K562 (cell line): ENCODE data around the gene ACER1. TPM values are rescaled to one million over a fixed set of nuclear protein-coding genes. Genes with fewer than 3 reads are reported as not detected.

Experiments used
- ATAC-seq: fragments of 200-7000 bp; cut with Tn5 transposase; 3 replicates; pipeline ENCODE4 v1.9.1; 2020; ENCODE audit warnings: moderate library complexity
- BruUV-seq: library from RNA; stranded (reverse); fragments of 400-500 nt; replicated peaks from 2 replicates; lab custom pipeline; 2021; lab: Mats Ljungman, UMichigan
- CTCF ChIA-PET: fragments of 300-600 bp; formaldehyde crosslinking; extraction: SDS; loops from one replicate; lab custom pipeline; 2021; ENCODE audit warnings: low intra/inter-chr PET ratio; lab: Yijun Ruan, JAX
- POLR2A ChIA-PET: fragments of 300-600, 350-650 bp; sonication (Branson Sonifier 250); formaldehyde crosslinking; extraction: SDS; loops from one replicate; lab custom pipeline; 2021; ENCODE audit warnings: antibody characterized with exemption, inconsistent platforms; lab: Yijun Ruan, JAX
- DNase-seq, 4 experiments: peaks; one replicate each; pipeline versions ENCODE4 v3.0.0 to v3.0.0-alpha.2; 2011 to 2018; ENCODE audit warnings: low spot score in 3 of 4, mixed read lengths in 3 of 4; ENCODE audit errors: extremely low read depth in 1 of 4
- FAIRE-seq: peaks from 2 replicates; lab custom pipeline; 2011; peaks lifted over from hg19 to GRCh38; lab: Jason Lieb, UNC
- H2AFZ ChIP-seq: 2 replicates; pipeline ENCODE4 v1.6.0; 2011; ENCODE audit warnings: low read depth, low read length, control low read depth, inconsistent platforms
- H3K27ac ChIP-seq: fragments of 200-600 bp; 3 replicates; pipeline ENCODE4 v1.8.0; 2011; ENCODE audit warnings: low read depth, mild to moderate bottlenecking, control low read depth, inconsistent platforms, low read length, moderate library complexity, mixed read lengths; ENCODE audit errors: extremely low read depth
- H3K27me3 ChIP-seq, 2 experiments: fragments of 300-600 bp in 1 of 2; 2 replicates in 1 of 2; 3 replicates in 1 of 2; pipeline versions ENCODE4 v1.6.0 to v1.8.0; 2011; ENCODE audit warnings: inconsistent platforms in 2 of 2, low read length in 2 of 2, mild to moderate bottlenecking in 1 of 2, mixed read lengths in 1 of 2, moderate library complexity in 1 of 2; ENCODE audit not compliant: control insufficient read depth in 2 of 2, insufficient read depth in 2 of 2
- H3K36me3 ChIP-seq: fragments of 300-600 bp; 3 replicates; pipeline ENCODE4 v1.8.0; 2011; ENCODE audit warnings: mild to moderate bottlenecking, low read length, inconsistent platforms; ENCODE audit not compliant: control insufficient read depth, insufficient read depth
- H3K4me1 ChIP-seq, 2 experiments: fragments of 200-600 bp in 1 of 2; replicated peaks in 1 of 2; 2 replicates in 1 of 2; 3 replicates in 1 of 2; pipeline versions ENCODE4 v1.5.1 to v1.8.0; 2011; ENCODE audit warnings: inconsistent platforms in 2 of 2, low read length in 2 of 2, mild to moderate bottlenecking in 1 of 2, mixed read lengths in 1 of 2, moderate library complexity in 1 of 2; ENCODE audit not compliant: control insufficient read depth in 2 of 2, insufficient read depth in 2 of 2
- H3K4me2 ChIP-seq: 2 replicates; pipeline ENCODE4 v1.6.1; 2011; ENCODE audit warnings: low read length, control low read depth, inconsistent platforms, mixed read lengths; ENCODE audit not compliant: insufficient read depth
- H3K4me3 ChIP-seq: fragments of 200-600 bp; sonication (generic), shearing (Covaris generic); 2 replicates; pipeline ENCODE4 v1.5.1; 2016; ENCODE audit warnings: control low read depth, inconsistent platforms
- H3K79me2 ChIP-seq: fragments of 200-600 bp; 3 replicates; pipeline ENCODE4 v1.8.0; 2011; ENCODE audit warnings: low read length, inconsistent platforms; ENCODE audit not compliant: control insufficient read depth, insufficient read depth
- H3K9ac ChIP-seq, 2 experiments: 2 replicates each; pipeline versions ENCODE4 v1.6.0 to v1.6.1; 2011; ENCODE audit warnings: low read depth in 2 of 2, low read length in 2 of 2, control low read depth in 1 of 2, inconsistent platforms in 1 of 2, mild to moderate bottlenecking in 1 of 2, mixed read lengths in 1 of 2; ENCODE audit not compliant: insufficient read depth in 1 of 2
- H3K9me1 ChIP-seq: one replicate; pipeline ENCODE4 v1.6.0; 2011; ENCODE audit warnings: inconsistent platforms, mild to moderate bottlenecking, low read length, moderate library complexity; ENCODE audit not compliant: control insufficient read depth, insufficient read depth
- H3K9me3 ChIP-seq: replicated peaks from 2 replicates; pipeline ENCODE4 v1.5.1; 2011; ENCODE audit warnings: low read depth, low read length, inconsistent platforms; ENCODE audit not compliant: control insufficient read depth, insufficient read depth
- H4K20me1 ChIP-seq: replicated peaks from 2 replicates; pipeline ENCODE4 v1.6.1; 2011; ENCODE audit warnings: low read length, inconsistent platforms, mixed read lengths; ENCODE audit not compliant: control insufficient read depth, insufficient read depth
- CBX1 ChIP-seq: sonication (generic); IDR thresholded peaks from 2 replicates; pipeline ENCODE4 v1.6.1; 2016; ENCODE audit warnings: antibody characterized with exemption, low read depth, mild to moderate bottlenecking
- CHD1 ChIP-seq: fragments of 200-600 bp; sonication (generic); IDR thresholded peaks from one replicate; pipeline ENCODE4 v1.6.1; 2012; ENCODE audit warnings: mild to moderate bottlenecking, moderate library complexity, low read length, inconsistent platforms
- ELF2 ChIP-seq: fragments of 250-450 bp; sonication (Bioruptor Pico); IDR thresholded peaks from 2 replicates; pipeline ENCODE4 v1.5.0; 2021; ENCODE audit warnings: mild to moderate bottlenecking
- LEF1 ChIP-seq: fragments of 450-650 bp; IDR thresholded peaks from 2 replicates; pipeline ENCODE4 v1.6.1; 2016; ENCODE audit warnings: mild to moderate bottlenecking
- MTA1 ChIP-seq: fragments of 450-650 bp; IDR thresholded peaks from 2 replicates; pipeline ENCODE4 v1.6.1; 2017; ENCODE audit warnings: borderline replicate concordance
- NEUROD1 ChIP-seq: fragments of 150-350 bp; IDR thresholded peaks from 2 replicates; pipeline ENCODE4 v1.6.1; 2014; ENCODE audit warnings: borderline replicate concordance, low read length, low read depth; ENCODE audit not compliant: partially characterized antibody
- NFIX ChIP-seq: fragments of 250-450 bp; sonication (Bioruptor Pico); IDR thresholded peaks from 2 replicates; pipeline ENCODE4 v1.4.0; 2020; ENCODE audit warnings: low read depth, mild to moderate bottlenecking, moderate library complexity
- NRF1 ChIP-seq, 2 experiments: fragments of 450-650 bp; IDR thresholded peaks in 1 of 2; conservative IDR thresholded peaks in 1 of 2; 2 replicates each; pipeline ENCODE4 v1.6.1; 2014; ENCODE audit warnings: mild to moderate bottlenecking in 2 of 2
- PML ChIP-seq: IDR thresholded peaks from 2 replicates; pipeline ENCODE4 v1.6.1; 2012; ENCODE audit warnings: low read length, inconsistent platforms
- POLR2H ChIP-seq: IDR thresholded peaks from 2 replicates; pipeline ENCODE4 v1.6.1; 2016; ENCODE audit warnings: missing genetic modification characterization, low read depth, mild to moderate bottlenecking, control low read depth, missing compliant biosample characterization, moderate library complexity
- RBFOX2 ChIP-seq: fragments of 200-400 bp; formaldehyde crosslinking; IDR thresholded peaks from 2 replicates; pipeline ENCODE4 v1.6.1; 2017; ENCODE audit warnings: low read depth, mild to moderate bottlenecking, low read length, moderate library complexity
- TEAD1 ChIP-seq, 2 experiments: fragments of 450-650 bp in 1 of 2; sonication (generic) in 1 of 2; formaldehyde crosslinking; IDR thresholded peaks; 2 replicates each; pipeline versions ENCODE4 v1.4.0 to v1.8.0; 2020 to 2022; ENCODE audit warnings: mild to moderate bottlenecking in 2 of 2, missing genetic modification reagents in 1 of 2
- YY1 ChIP-seq, 3 experiments: IDR thresholded peaks; 2 replicates each; pipeline ENCODE4 v1.6.1; 2011; ENCODE audit warnings: low read length in 2 of 3, mild to moderate bottlenecking in 2 of 3, moderate library complexity in 2 of 3, borderline replicate concordance in 1 of 3, control low read depth in 1 of 3, low read depth in 1 of 3; ENCODE audit not compliant: insufficient read depth in 3 of 3, insufficient replicate concordance in 2 of 3, control insufficient read depth in 1 of 3, insufficient read length in 1 of 3; ENCODE audit errors: extremely low read depth in 1 of 3
- ZNF23 ChIP-seq: fragments of 250-450 bp; sonication (Bioruptor Pico); IDR thresholded peaks from 2 replicates; pipeline ENCODE4 v1.4.0; 2020; ENCODE audit warnings: mild to moderate bottlenecking
- ZNF316 ChIP-seq: fragments of 450-650 bp; IDR thresholded peaks from 2 replicates; pipeline ENCODE4 v1.6.1; 2016
- WGBS: fragments of 100-300 bp; shearing (Covaris generic); methylation state at CpG from one replicate; pipeline ENCODE4 v1.1.6; 2016; ENCODE audit warnings: low coverage, mixed read lengths; ENCODE audit not compliant: insufficient coverage; ENCODE audit errors: missing lambda C conversion rate; 5-methylcytosine and 5-hydroxymethylcytosine counted together
- in situ Hi-C: fragments of 300-500 bp; cut with MboI; formaldehyde crosslinking; loops from 4 replicates; pipeline ENCODE4 v1.15.0; 2018; ENCODE audit warnings: inconsistent platforms, mixed read lengths
- intact Hi-C: fragments of 100-400 bp; cut with micrococcal nuclease; formaldehyde crosslinking; loops from 2 replicates; pipeline ENCODE4 v1.14.2; 2022
- polyA plus RNA-seq, 8 experiments: library from polyadenylated mRNA; depleted of rRNA in 4 of 8; stranded (reverse) in 5 of 8; unstranded in 3 of 8; fragments of >200 nt; fragmentation: Nextera tagmentation in 2 of 8; fragmentation: Illumina TruSeq in 1 of 8; extraction: Ambion mirVana in 2 of 8; extraction: Trizol in 1 of 8; gene quantifications; 2 replicates each; pipeline versions ENCODE4 v1.2.1 to v1.2.3, GENCODE V29; 2011 to 2014; ENCODE audit warnings: inconsistent platforms in 1 of 8, missing spikeins in 1 of 8
- total RNA-seq, 7 experiments: library from RNA; depleted of rRNA in 6 of 7; stranded (reverse); fragments of >200 nt in 6 of 7; fragmentation: Illumina TruSeq in 2 of 7; extraction: Trizol in 2 of 7; gene quantifications; 2 replicates each; pipeline versions ENCODE4 v1.2.1 to v1.2.3, GENCODE V29; 2011 to 2021; ENCODE audit warnings: low replicate concordance in 1 of 7
- TF ChIP-seq, protein P1 (sequence below): fragments of 250-450 bp; sonication (Bioruptor Pico); IDR thresholded peaks from 2 replicates; pipeline ENCODE4 v1.4.0; 2020; ENCODE audit warnings: mild to moderate bottlenecking, moderate library complexity
- TF ChIP-seq, protein P2 (sequence below), 2 experiments: fragments of 200-800 bp in 1 of 2; sonication (Bioruptor generic) in 1 of 2; sonication (generic) in 1 of 2; formaldehyde crosslinking in 1 of 2; IDR thresholded peaks in 1 of 2; conservative IDR thresholded peaks in 1 of 2; 2 replicates each; pipeline versions ENCODE4 v1.5.0 to v1.6.1; 2016 to 2020; ENCODE audit warnings: missing compliant biosample characterization in 1 of 2, missing genetic modification characterization in 1 of 2, missing genetic modification reagents in 1 of 2

The ACER1 gene
- total and polyA plus RNA-seq, 9 of the 15 experiments (the other 6 are each of a cell fraction or from before 2014, with no cell fraction given), result not detected

- Histone ChIP-seq H2AFZ (peak within 1 kb of the TSS; percentile 97), H3K27ac (peak within 1 kb of the TSS; percentile 97), H3K4me1 (peaks cover 8 to 62% of the 10 kb centered on the region in 2 experiments), H3K36me3 (peaks cover 35% of the 10 kb centered on the region; the same call in 2 of the 3 replicates), H3K79me2 (peaks cover 7% of the 10 kb centered on the region; the same call in 2 of the 3 replicates), H3K9ac (peak within 1 kb of the TSS; percentile 78 to 94), H3K9me3 (no peaks in the 10 kb centered on the region), H3K4me3 (peak within 1 kb of the TSS; percentile 99), H4K20me1 (no peaks in the 10 kb centered on the region), H3K4me2 (peak within 1 kb of the TSS; percentile 94), H3K9me1 (no peaks in the 10 kb centered on the region), H3K27me3 (no peaks in the 10 kb centered on the region)
- 1% methylated on average over 46 of the region's 47 CpGs for WGBS
- DNase-seq (peak; percentile 89 to 100 (median 92)), FAIRE-seq (no peak), ATAC-seq (peak; percentile 88)
- in situ Hi-C loops (no loop called here), intact Hi-C loops (no loop called here)
- no TSS peak for BruUV-seq
- ChIA-PET POLR2A (interaction anchor here (0.6 to 2.0 kb wide), 19 partner anchors 10 to 1459 kb away, joined by 3 to 29 read pairs (median 3); partner anchors contain the start of genes CLPP, GTF2F1, KHSRP and TNFSF9), CTCF (no interaction called here)
- TF ChIP-seq LEF1, result peak; percentile 88; the same call in 1 of the 2 replicates
- TF ChIP-seq, protein P1, sequence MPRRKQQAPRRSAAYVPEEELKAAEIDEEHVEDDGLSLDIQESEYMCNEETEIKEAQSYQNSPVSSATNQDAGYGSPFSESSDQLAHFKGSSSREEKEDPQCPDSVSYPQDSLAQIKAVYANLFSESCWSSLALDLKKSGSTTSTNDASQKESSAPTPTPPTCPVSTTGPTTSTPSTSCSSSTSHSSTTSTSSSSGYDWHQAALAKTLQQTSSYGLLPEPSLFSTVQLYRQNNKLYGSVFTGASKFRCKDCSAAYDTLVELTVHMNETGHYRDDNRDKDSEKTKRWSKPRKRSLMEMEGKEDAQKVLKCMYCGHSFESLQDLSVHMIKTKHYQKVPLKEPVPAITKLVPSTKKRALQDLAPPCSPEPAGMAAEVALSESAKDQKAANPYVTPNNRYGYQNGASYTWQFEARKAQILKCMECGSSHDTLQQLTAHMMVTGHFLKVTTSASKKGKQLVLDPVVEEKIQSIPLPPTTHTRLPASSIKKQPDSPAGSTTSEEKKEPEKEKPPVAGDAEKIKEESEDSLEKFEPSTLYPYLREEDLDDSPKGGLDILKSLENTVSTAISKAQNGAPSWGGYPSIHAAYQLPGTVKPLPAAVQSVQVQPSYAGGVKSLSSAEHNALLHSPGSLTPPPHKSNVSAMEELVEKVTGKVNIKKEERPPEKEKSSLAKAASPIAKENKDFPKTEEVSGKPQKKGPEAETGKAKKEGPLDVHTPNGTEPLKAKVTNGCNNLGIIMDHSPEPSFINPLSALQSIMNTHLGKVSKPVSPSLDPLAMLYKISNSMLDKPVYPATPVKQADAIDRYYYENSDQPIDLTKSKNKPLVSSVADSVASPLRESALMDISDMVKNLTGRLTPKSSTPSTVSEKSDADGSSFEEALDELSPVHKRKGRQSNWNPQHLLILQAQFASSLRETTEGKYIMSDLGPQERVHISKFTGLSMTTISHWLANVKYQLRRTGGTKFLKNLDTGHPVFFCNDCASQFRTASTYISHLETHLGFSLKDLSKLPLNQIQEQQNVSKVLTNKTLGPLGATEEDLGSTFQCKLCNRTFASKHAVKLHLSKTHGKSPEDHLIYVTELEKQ, result no peak
- TF ChIP-seq NRF1 (conservative IDR thresholded peaks at IDR 0.05 in 1 of 2, IDR thresholded peaks at IDR 0.05 in 1 of 2), result peak; percentile 54 to 66
- TF ChIP-seq, protein P2, sequence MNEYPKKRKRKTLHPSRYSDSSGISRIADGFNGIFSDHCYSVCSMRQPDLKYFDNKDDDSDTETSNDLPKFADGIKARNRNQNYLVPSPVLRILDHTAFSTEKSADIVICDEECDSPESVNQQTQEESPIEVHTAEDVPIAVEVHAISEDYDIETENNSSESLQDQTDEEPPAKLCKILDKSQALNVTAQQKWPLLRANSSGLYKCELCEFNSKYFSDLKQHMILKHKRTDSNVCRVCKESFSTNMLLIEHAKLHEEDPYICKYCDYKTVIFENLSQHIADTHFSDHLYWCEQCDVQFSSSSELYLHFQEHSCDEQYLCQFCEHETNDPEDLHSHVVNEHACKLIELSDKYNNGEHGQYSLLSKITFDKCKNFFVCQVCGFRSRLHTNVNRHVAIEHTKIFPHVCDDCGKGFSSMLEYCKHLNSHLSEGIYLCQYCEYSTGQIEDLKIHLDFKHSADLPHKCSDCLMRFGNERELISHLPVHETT (CRISPR knock-in tag; conservative IDR thresholded peaks at IDR 0.05 in 1 of 2, IDR thresholded peaks at IDR 0.05 in 1 of 2), result peak in 1 of 2 experiments; percentile 78; a peak in 2 of 4 replicates
- no peak for TF ChIP-seq MTA1
- TF ChIP-seq CHD1, result peak; percentile 94
- no peak for TF ChIP-seq ZNF316
- TF ChIP-seq TEAD1 (CRISPR knock-in tag; IDR thresholded peaks at IDR 0.05), result peak in 1 of 2 experiments; percentile 54; a peak in 1 of 4 replicates
- TF ChIP-seq ZNF23 (CRISPR knock-in tag), result no peak
- TF ChIP-seq NFIX, result no peak
- TF ChIP-seq PML, result peak; percentile 38; the same call in 1 of the 2 replicates
- peak; percentile 100 for TF ChIP-seq NEUROD1
- TF ChIP-seq RBFOX2, result peak; percentile 89
- TF ChIP-seq POLR2H (tag), result 0 out of 2 replicates have a peak, but pooled peaks have one; percentile 2
- 0 out of 2 replicates have a peak, but pooled peaks have one; percentile 28 for TF ChIP-seq CBX1
- peak; percentile 25; the same call in 1 of the 2 replicates for TF ChIP-seq ELF2 (CRISPR knock-in tag)
- peak; percentile 41 to 85 (median 67) for TF ChIP-seq YY1 (IDR thresholded peaks at IDR 0.05; ENCODE audit: borderline replicate concordance in 1 of 3, control insufficient read depth in 1 of 3, extremely low read depth in 1 of 3, insufficient read depth in 3 of 3, insufficient read length in 1 of 3, insufficient replicate concordance in 2 of 3, low read depth in 1 of 3, low read length in 2 of 3)
These were observed 39.2 kb upstream of the ACER1 start, which contains the start of gene ALKBH7 for GRCh38 chr19:6372594-6373095. ALKBH7 (plus strand) TSS chr19:6372794; CDS start chr19:6372821, 27 bp downstream.
